ENCODE results near the gene WDFY2. TPM values are rescaled to one million over a fixed set of nuclear protein-coding genes. Genes with fewer than 3 reads are reported as not detected.

Gene WDFY2
- total and polyA plus RNA-seq, 2 of the 13 experiments (the other 11 are each of a cell fraction or from before 2014, with no cell fraction given), result 22.6 to 27.0 TPM

GRCh38 chr13:51668580-51669195 is 84.4 kb downstream of the WDFY2 start (continued):
- TF ChIP-seq ZKSCAN5 (CRISPR knock-in tag; IDR thresholded peaks at IDR 0.05), result no peak
- 0 out of 4 replicates have a peak, but pooled peaks of 1 of the 2 experiments have one; percentile 21 for TF ChIP-seq ATF4 (CRISPR knock-in tag; IDR thresholded peaks at IDR 0.05)
- TF ChIP-seq SCMH1 (CRISPR knock-in tag; IDR thresholded peaks at IDR 0.05; ENCODE audit: borderline replicate concordance), result no peak
- TF ChIP-seq ZNF124 (CRISPR knock-in tag; IDR thresholded peaks at IDR 0.05), result no peak
- TF ChIP-seq ZSCAN29 (CRISPR knock-in tag; conservative IDR thresholded peaks at IDR 0.05), result no peak
- no peak for TF ChIP-seq ZBTB8A (CRISPR knock-in tag; IDR thresholded peaks at IDR 0.05; ENCODE audit: borderline replicate concordance, low read depth)
- no peak for TF ChIP-seq ZNF564 (CRISPR knock-in tag; IDR thresholded peaks at IDR 0.05)
- TF ChIP-seq THRA (CRISPR knock-in tag; IDR thresholded peaks at IDR 0.05; ENCODE audit: borderline replicate concordance), result peak; percentile 78
- TF ChIP-seq ZBTB44 (CRISPR knock-in tag; IDR thresholded peaks at IDR 0.05), result no peak
- TF ChIP-seq ZNF691 (CRISPR knock-in tag; IDR thresholded peaks at IDR 0.05; ENCODE audit: borderline replicate concordance, low read depth), result no peak
- no peak for TF ChIP-seq ZMYM3 (CRISPR knock-in tag; IDR thresholded peaks at IDR 0.05)
- TF ChIP-seq SAP130 (CRISPR knock-in tag; IDR thresholded peaks at IDR 0.05; ENCODE audit: low read depth), result peak; percentile 57
- TF ChIP-seq ZFP90 (CRISPR knock-in tag; IDR thresholded peaks at IDR 0.05; ENCODE audit: borderline replicate concordance), result no peak
- TF ChIP-seq FOXA1 (IDR thresholded peaks at IDR 0.05), result no peak
- TF ChIP-seq FOXA1 (CRISPR knock-in tag; IDR thresholded peaks at IDR 0.05), result peak; percentile 58
- TF ChIP-seq FOXA3 (CRISPR knock-in tag; IDR thresholded peaks at IDR 0.05), result peak; percentile 77
- TF ChIP-seq ARID5B (CRISPR knock-in tag; IDR thresholded peaks at IDR 0.05), result peak; percentile 93
- no peak for TF ChIP-seq CEBPZ (IDR thresholded peaks at IDR 0.05; ENCODE audit: low read length)

All from HepG2 (cell line).